Endometrial microvascular endothelial cells (primary cell): ENCODE data around the gene HEMK1. TPM values are rescaled to one million over a fixed set of nuclear protein-coding genes. Genes with fewer than 3 reads are reported as not detected.

Source experiments
- in situ Hi-C: cut with HindIII; loops from 2 replicates; pipeline ENCODE4 v1.10.0; 2017; ENCODE audit warnings: low sequenced_read_pairs, low pct_unique_long_range_greater_than_20kb; ENCODE audit errors: inconsistent ontology term
- total RNA-seq: library from RNA; depleted of rRNA; stranded (reverse); fragments of >200 nt; gene quantifications from one replicate; pipeline ENCODE4 v1.2.3, GENCODE V29; 2015; ENCODE audit errors: inconsistent ontology term

The HEMK1 gene
- total RNA-seq, 1 donor from 2014 or later = 14.7 TPM

DNA sequence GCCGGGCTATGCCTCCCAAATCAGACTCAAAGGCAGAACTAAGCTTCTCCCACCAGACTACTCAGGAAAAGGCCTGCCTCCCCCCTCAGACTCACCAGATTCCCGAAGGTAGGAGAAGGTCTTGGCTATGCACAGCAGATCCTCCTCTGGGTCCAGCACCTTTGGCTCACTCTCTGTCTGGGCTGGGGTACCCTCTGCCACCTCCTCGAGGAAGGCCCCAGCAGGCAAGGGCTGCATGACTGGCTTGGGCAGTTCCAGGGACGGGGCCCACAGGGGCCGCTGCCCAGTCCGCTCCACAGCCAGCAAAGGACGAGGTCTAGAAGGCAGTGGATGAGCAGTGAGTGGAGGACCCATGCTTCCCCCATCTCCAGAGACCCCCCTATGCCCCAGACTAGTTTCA, 39.0 kb downstream of the HEMK1 start:
- in situ Hi-C loops = loop anchor here (10.0 to 25.0 kb wide), 2 partner anchors 73 to 779 kb away; partner anchors contain the start of genes MANF and RBM15B

DNA sequence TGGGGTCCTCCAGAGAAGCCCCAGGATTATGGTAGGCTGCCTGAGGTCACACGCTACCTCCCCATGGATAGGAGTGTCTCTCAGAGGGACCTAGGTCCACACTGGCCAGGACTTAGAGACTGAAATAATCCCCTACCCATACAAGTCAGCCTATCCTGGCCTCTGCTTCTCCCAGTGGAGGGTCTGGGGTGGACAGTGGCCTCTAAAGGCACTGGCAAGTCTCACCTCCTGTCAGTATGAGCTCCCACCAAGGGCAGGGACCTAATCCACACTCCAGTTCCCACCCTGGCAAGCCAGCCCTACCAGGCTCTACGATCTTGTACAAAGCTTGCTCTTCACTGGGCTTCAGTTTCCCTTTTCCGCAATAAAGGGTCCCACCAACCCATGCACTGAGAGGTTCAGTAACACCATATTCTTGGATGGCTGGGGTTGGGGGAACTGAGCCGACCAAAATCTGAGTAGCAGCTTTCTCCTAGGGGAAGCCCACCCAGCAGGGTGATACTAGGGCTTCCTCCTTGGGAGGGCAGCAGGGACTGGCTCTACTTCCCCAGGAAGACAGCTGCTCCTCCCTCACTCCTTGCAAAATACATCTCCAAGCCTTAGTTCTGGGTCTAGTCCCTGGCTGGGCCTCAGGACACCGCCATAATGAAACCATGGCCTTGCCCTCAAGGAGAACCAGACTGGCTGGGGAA, 39.9 kb downstream of the HEMK1 start:
- in situ Hi-C loops = loop anchor here (10.0 to 25.0 kb wide), 2 partner anchors 74 to 778 kb away; partner anchors contain the start of genes MANF and RBM15B

DNA sequence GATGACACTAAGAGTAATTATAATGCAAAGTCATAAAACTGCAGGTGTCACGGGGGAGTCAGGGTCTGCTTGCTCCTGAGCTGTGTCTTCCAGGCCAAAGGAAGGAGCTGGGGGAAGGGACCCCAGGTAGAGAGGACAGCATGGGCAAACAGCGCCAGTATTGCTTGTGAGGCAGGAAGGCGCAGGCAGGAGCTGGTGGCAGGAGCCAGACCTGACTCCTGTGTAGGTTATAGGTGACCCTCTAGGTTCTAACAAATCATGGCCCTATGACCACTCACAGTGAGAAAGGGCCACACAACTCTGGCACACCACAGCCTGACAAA, 40.4 kb downstream of the HEMK1 start:
- in situ Hi-C loops = loop anchor here (10.0 to 25.0 kb wide), 2 partner anchors 75 to 778 kb away; partner anchors contain the start of genes MANF and RBM15B

DNA sequence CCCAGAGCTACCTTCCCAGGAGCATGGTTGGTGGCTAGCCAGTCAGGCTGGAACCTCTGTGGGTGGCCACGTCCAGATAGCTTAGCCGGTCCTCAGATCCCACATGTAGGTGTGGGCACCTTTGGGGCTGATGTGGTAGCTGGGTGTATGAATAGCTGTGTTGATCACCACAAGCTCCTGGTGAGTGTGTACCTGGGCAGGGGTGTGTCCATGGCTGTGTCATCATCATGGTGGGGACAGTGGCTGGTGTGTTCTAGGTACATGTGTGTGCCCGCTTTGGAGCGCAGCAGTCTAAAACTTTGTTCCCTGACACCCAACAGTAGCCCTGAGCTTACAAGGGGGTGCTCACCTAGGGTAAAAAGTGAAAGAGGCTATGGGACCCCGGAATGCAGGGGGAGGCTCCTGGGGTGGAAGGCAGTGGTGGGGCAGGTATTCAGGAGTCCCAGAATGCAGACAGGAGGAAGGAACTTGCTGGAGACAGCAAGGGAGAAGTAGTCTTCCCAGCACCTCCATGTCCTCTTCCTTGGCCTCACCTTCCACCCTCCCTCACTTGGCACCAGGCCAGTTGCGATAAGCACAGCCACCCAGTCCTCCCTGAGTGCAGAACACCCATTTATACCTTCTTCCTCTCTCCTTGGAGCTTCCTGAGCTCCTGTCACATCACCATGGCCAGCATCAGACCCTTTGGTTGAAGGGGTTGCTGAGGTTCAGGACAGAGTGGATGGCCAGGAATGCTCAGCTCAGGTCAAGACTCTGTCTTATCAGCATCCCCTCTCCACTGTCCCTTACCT, 41.1 kb downstream of the HEMK1 start:
- in situ Hi-C loops = loop anchor here (25.0 kb wide), 1 partner anchor 777 kb away; the partner anchor contains the start of genes MANF and RBM15B

DNA sequence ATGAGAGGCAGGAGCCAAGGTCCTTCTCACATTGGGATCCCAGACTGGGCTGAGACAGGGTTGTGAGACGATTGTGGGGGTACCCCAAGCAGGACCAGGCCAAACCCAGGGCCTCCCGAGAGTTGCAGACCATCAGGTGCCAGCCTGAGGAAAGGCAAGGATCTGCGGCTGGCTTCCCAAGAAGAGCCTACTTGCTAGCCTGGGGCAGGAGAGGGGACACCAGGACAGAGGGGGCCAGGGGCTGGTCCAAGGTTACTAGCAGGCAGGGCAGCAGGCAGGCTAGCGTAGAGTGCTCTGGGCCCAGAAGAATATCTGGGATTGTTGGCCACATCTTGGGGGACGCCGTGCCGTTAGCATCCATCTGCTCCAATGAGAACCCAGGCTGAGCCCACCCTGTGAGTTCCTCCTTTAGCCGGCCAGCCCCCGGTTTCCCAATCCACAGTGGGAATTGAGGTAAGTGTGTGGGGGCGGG, 41.7 kb downstream of the HEMK1 start:
- in situ Hi-C loops = loop anchor here (25.0 kb wide), 1 partner anchor 776 kb away; the partner anchor contains the start of genes MANF and RBM15B

DNA sequence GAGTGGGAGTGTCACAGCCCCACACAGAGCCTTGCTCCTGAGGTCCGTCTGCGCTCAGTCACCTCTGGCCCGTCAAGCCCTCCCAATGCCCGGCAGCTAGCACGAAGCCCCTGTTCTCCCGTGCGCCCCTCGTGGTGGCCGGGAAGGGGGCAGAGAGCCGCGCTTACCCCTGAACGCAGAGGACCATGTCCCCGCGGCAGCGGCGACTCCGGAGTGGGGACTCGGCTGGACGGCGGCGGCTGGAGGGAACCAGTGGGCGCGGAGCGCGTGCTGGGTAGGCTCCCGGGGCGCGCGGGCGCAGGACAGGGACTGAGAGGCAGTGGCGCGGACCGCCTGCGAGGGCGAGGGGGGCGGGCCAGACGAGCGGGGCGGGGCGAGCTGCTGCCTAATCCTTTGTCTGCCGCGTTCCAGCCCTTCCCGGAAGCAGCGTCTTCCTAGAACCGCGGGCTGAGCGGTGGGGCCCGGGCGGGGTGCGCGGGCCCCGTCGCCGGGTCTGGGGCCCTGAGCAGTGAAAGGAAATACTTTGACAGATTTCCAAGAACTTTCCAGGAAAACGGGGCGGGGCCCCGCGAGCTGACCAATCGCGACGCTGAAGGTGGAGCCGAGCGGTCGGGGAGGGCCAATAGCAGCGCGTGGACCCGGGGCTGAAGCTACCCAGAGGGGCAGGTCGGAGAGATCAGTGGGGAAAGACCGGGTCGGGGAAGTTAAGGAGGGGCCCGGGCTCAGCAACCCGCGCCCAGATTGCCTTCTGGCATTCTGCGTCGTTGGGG, 42.3 kb downstream of the HEMK1 start, which contains the start of gene CISH:
TSS of gene CISH (minus strand) at position 311 of the 770 bp plus-strand sequence. CDS start at position 187, 124 bp downstream.
- in situ Hi-C loops = loop anchor here (25.0 kb wide), 1 partner anchor 776 kb away; the partner anchor contains the start of genes MANF and RBM15B

DNA sequence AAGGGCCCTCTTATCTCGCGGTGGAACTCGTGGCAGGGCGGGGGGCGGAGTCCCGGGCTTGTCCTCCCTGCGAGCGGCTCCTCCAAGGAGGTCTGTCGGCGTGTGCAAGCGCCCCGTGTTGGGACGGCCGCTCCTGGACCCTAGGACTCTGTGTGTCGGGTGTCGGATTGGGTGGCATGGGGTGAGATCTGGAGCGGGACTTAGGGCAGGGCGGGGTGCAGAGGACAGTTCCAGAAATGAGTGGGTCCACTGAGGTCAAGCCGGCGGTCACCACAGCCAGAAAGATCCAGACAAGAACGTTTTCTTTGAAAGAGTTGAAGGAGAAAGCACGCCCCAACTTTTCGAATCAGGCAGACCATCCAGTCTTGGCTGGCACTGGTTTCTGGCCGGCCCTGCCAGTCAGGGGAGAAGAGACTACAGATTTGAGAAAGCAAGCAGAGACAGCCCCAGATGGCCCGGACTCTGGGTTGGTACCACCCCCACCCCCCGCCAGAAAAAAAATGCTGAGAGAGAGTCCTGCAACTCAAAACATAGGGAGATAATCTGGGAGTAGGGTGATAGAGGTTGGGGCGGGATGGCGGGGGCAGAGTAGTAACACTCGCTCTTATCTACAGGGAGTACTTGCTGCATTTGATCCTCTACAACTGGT, 43.0 kb downstream of the HEMK1 start:
- in situ Hi-C loops = loop anchor here (25.0 kb wide), 1 partner anchor 775 kb away; the partner anchor contains the start of genes MANF and RBM15B

DNA sequence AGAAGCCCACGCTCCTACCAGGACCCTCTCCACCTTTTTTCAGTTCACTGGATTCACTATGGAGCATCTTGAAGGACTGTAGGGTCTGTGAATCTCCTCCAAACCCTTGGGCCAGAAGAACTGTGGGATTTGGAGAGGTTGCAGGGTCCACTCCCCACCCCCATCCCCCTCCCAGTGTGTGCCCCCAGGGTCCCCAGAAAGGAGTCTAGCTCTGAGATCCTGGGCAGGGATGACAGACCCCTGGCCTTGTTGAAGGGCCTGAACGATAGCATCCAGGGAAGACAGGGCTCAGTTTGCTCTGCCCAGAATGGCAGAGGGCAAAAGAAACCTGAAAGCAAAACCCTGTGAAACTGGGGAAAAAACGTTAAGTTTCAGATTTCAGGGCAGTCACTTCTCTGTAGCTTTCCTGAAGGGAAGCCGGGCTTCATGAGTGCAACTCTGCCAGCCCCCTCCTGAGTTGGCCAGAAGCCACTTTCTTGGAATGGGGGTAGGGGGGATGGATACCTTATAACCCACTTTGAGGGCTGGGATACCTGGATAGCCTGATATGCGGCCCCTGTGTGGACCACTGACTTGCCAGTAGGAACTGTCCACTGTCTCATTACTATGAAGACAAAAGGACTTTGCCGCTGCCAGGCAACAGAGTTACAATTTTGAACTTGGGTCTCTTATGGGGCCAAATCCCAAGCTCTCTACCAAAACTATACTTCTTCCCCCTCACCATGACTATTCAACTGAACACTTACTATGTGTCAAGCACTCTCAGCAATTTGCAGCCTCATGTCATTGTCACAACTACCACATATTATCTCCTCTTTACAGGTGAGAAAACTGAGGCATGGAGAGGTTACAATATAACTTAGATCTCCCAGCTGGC, 43.9 kb downstream of the HEMK1 start:
- in situ Hi-C loops = loop anchor here (25.0 kb wide), 1 partner anchor 774 kb away; the partner anchor contains the start of genes MANF and RBM15B

DNA sequence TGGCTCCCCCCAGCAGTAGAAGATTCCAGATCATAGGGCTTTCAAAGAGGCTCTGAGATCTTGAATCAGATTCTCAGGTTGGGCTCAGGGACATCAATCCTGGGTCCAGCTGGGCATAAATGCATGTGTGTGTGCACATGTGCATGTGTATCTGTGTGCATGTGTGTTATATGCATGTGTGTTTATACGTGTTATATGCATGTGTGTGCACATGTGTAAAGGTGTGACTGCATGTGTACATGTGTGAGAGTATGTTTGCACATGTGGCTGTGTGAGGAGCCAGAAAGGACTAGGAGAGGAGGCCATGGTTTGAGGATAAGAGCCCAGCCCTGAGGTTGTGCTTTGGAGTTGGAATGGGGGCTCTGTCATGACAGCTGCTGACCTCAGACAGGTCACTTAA, 45.9 kb downstream of the HEMK1 start:
- in situ Hi-C loops = loop anchor here (25.0 kb wide), 1 partner anchor 772 kb away; the partner anchor contains the start of genes MANF and RBM15B

DNA sequence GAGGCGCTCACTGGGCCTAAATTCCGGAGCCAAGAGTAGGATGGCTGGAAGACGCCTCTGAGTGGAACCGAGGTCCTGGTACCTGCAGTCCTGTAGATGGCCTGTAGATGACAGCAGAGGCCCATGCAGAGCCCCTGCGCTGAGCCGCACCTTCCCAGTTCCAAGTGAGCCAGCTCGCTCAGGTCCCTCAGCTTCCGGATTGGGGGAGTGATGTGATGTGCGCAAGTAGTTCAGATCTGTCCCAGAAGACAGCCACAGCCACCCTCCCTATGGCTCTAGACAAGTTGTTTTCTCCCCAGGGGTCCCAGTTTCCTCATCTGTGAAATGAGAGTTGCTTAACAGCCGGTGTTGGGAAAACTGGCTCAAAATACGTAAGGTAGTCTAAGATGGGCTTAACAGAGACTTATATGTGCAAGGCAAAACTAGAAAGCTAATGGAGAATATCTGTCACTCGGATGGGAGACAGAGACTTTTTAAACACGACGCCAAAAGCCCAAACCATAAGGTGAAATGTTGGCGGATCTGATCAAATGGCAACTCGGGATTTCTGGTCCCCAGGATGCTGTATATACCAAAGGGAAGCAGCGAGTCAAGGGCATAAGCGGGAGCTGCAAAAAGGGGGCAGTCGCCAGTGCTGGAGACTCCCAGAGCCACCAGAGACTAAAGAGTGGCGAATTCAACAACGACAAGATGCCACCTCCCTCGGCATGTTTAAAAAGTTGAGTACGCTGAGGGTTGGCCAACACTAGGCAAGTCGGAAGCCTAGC, 46.9 kb downstream of the HEMK1 start:
- in situ Hi-C loops = loop anchor here (25.0 kb wide), 1 partner anchor 771 kb away; the partner anchor contains the start of genes MANF and RBM15B

DNA sequence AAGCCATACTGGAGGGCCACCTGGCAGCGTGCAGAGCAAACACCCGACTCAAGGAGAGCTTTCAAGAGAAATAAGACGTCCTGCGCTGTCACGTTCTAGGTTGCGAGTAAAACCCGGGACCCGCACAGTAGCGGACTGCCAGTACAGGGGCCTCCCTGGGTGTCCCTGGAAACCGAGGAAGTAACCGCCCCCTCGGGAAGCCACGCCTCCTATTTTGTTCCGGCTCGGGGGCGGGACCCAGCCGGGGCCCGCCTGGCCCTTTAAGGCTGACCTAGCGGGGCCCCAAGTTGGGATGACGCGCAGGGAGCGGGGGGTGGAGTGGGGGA, 47.4 kb downstream of the HEMK1 start:
- in situ Hi-C loops = loop anchor here (25.0 kb wide), 1 partner anchor 771 kb away; the partner anchor contains the start of genes MANF and RBM15B

DNA sequence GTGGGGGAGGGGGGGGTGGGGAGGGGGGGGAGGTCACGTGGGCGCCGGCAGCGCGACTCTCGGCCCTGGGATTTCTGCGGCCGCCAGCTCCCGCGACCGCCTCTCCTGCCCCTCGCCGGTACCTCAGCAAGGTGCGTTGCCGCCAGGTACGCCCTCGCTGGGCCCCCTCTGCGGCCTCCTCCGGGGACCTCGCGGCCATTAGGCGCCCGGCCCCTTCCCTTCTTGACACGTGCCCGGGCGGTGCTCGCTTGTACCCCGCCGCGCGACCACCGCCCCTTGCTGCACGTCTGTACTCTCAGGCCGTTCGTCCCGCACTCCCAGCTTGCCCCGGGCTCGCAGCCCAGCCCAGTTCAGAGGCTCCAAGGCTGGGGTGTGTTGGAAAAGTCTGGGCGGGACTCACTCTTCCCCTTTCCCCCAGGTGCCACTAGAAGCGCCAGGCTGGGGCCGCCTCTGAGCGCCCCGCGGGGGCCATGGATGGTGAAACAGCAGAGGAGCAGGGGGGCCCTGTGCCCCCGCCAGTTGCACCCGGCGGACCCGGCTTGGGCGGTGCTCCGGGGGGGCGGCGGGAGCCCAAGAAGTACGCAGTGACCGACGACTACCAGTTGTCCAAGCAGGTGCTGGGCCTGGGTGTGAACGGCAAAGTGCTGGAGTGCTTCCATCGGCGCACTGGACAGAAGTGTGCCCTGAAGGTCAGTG, 47.9 kb downstream of the HEMK1 start, which contains the start of gene MAPKAPK3:
TSS of gene MAPKAPK3 (plus strand) at position 56 of the 696 bp plus-strand sequence. CDS start at position 471, 415 bp downstream.
- in situ Hi-C loops = loop anchor here (25.0 kb wide), 1 partner anchor 770 kb away; the partner anchor contains the start of genes MANF and RBM15B

DNA sequence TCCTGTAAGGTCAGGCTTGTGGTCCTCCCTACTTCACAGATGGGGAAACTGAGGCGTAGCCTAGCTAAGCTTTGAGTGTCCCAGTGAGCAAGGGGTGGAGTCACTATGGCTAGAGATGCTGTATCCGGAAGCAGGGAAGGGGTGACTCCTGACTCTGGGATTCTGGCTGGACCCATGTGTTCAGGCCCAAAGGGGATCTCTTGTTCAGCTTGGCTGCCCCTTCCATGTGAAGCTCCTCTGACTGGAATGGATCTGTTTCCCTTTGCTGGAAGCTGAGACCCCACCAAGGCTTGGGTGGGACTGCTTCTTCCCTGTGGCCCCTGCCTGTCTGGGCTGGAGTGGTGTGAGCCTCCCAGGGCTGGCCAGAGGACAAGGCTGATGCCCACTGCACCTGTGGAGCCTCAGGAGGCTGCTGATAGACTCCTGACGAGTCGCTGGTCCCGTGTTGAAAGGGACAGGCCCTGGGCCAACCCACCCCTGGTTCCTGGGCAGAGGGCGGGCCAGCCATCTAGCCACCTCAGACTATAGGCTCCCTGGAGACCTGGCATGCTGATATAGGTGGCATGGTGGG, 48.7 kb downstream of the HEMK1 start:
- in situ Hi-C loops = loop anchor here (25.0 kb wide), 1 partner anchor 769 kb away; the partner anchor contains the start of genes MANF and RBM15B

DNA sequence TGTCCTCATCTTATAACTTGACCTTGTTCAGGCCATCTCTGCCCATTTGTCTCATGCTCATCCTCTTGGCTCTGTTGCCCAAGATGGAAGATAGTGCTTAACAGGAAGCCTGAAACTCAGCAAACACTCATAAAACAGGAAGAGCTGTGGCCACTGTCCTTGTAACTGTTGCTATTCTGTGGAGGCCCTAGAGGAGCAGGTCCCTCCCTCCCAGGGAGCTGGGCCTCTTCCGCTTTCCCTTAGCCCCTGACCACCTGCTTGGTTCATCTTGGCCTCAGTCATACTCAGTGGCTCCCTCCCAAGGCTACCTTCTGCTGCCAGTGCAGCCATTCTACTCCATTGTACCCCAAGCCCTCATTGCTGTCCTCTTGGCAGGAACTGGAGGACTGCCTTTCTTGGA, 51.1 kb downstream of the HEMK1 start:
- in situ Hi-C loops = loop anchor here (25.0 kb wide), 1 partner anchor 767 kb away; the partner anchor contains the start of genes MANF and RBM15B

DNA sequence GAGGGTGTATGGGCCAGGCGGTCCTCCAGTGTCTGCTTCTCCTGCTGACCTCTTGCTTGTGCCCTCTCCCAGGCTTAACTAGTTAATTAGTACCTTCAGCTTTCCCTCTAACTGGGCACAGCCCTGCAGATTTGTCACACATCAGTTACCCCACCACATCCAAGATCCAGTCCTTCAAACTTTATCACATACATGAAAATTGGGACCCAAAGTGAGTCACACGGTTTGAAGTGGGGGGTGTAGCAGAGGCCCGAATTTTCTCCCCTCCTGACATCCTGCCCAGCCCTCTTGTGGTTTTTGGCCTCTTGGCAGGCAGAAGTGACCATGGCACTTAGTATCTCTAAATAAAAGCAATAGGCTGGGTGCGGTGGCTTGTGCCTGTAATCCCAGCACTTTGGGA, 51.5 kb downstream of the HEMK1 start:
- in situ Hi-C loops = loop anchor here (25.0 kb wide), 1 partner anchor 766 kb away; the partner anchor contains the start of genes MANF and RBM15B
